DOHH2 (cell line): ENCODE data around the gene ATP11A.

Experiments used
- EZH2phosphoT487 ChIP-seq: fragments of 200-600 bp; sonication (generic); IDR thresholded peaks from 2 replicates; pipeline ENCODE4 v1.6.1; 2017; ENCODE audit warnings: borderline replicate concordance, mild to moderate bottlenecking, antibody characterized with exemption, low read length, moderate library complexity, mixed read lengths
- TF ChIP-seq, protein P1 (sequence below): fragments of 200-600 bp; sonication (generic); IDR thresholded peaks from one replicate; pipeline ENCODE4 v1.5.1; 2014; ENCODE audit warnings: antibody characterized with exemption, mild to moderate bottlenecking, low read depth, low read length; ENCODE audit not compliant: poor library complexity, severe bottlenecking

DNA sequence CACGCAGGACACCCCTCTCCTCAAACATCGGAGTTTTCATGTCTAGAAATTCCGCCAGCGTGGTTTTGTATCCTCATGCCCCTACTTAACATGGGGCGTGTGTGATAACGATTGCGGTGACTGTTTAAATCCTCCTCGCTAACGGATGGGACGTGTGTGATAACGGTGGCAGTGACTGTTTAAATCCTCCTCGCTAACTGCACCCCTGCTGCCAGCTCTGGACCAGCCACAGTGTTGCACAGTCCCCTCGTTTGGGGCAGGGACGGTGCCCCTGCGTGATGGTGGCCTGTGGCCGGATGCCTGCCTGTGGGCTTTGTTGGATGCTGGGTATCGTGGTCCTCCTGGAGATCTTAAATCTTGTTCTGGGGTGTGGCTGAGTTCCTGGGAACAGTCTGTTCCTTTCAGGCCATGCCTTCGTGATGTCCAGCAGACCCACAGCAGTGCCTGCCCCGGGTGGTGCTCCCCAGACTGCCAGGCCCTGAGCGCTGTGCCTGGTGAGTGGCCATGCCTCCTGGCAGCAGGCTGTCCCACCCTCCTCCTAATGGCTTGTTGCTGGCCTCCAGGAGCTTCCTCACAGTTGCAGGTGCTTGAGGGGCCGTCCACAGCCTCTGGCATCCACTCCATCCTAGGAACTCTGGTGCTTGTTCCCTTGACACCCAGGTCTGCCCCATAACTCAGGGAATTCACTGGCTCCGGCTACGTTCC is 156.7 kb downstream of the ATP11A start:
- TF ChIP-seq, protein P1, sequence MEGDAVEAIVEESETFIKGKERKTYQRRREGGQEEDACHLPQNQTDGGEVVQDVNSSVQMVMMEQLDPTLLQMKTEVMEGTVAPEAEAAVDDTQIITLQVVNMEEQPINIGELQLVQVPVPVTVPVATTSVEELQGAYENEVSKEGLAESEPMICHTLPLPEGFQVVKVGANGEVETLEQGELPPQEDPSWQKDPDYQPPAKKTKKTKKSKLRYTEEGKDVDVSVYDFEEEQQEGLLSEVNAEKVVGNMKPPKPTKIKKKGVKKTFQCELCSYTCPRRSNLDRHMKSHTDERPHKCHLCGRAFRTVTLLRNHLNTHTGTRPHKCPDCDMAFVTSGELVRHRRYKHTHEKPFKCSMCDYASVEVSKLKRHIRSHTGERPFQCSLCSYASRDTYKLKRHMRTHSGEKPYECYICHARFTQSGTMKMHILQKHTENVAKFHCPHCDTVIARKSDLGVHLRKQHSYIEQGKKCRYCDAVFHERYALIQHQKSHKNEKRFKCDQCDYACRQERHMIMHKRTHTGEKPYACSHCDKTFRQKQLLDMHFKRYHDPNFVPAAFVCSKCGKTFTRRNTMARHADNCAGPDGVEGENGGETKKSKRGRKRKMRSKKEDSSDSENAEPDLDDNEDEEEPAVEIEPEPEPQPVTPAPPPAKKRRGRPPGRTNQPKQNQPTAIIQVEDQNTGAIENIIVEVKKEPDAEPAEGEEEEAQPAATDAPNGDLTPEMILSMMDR, result no peak
- TF ChIP-seq EZH2phosphoT487, result no peak
